Right renal pelvis (tissue), 4 donors: ENCODE results near the gene PADI1. TPM values are rescaled to one million over a fixed set of nuclear protein-coding genes. Genes with fewer than 3 reads are reported as not detected.

Source experiments
- DNase-seq, 4 donors: peaks; one replicate each; pipeline ENCODE4 v3.0.0-alpha.2; 2013; ENCODE audit warnings: low read depth in 4 of 4, low spot score in 3 of 4, missing footprints in 1 of 4
- polyA plus RNA-seq, 4 donors: library from polyadenylated mRNA; unstranded; fragments of 120-200 nt; gene quantifications; one replicate each; pipeline ENCODE4 v1.2.1, GENCODE V29; 2013; ENCODE audit not compliant: insufficient read length in 4 of 4

The PADI1 gene
- polyA plus RNA-seq, 4 donors = 0.03 to 0.17 (median 0.06) TPM; not detected in 1

- no peak for DNase-seq
Observed at GRCh38 chr1:17290553-17290952, 85.6 kb downstream of the PADI1 start.

GRCh38 chr1:17292299-17293160 is 87.6 kb downstream of the PADI1 start:
- DNase-seq = no peak

- DNase-seq = no peak
Observed at GRCh38 chr1:17293681-17294425, 88.9 kb downstream of the PADI1 start.

- DNase-seq = no peak
Observed at GRCh38 chr1:17295292-17295691, 90.4 kb downstream of the PADI1 start.

Other genes starting within 250 kb of the PADI1 start
- 100 to 1,000 TPM; 170 to 278 (median 216) TPM for gene MFAP2, start 224.5 kb upstream of the PADI1 start, polyA plus RNA-seq
- gene ATP13A2, start 193.2 kb upstream of the PADI1 start, polyA plus RNA-seq = 10 to 100 TPM; 28.8 to 37.8 (median 31.1) TPM
- 100 to 1,000 TPM; 153 to 164 (median 160) TPM for gene SDHB, start 151.1 kb upstream of the PADI1 start, polyA plus RNA-seq
- 1 to 10 TPM; 2.3 to 3.0 (median 2.6) TPM for gene PADI2, start 85.7 kb upstream of the PADI1 start, polyA plus RNA-seq
- under 1 TPM in 3 of 4 donors, not detected in 1; 0.10 to 0.22 (median 0.14) TPM for gene PADI3, start 44.0 kb downstream of the PADI1 start, polyA plus RNA-seq
- 1 to 10 TPM in 1 of 4 donors, under 1 TPM in 3; 0.14 to 1.3 (median 0.65) TPM for gene PADI4, start 103.1 kb downstream of the PADI1 start, polyA plus RNA-seq
- not detected for gene PADI6, start 167.1 kb downstream of the PADI1 start, polyA plus RNA-seq
- 10 to 100 TPM; 95.9 to 98.8 (median 97.9) TPM for gene RCC2, start 234.5 kb downstream of the PADI1 start, polyA plus RNA-seq